HL-60 (cell line): ENCODE data around the gene SPSB2.
"Not testable (repeated sequence)": the region's sequence is repeated elsewhere in the genome, so short reads cannot be mapped to it uniquely, and the experiment has no call there.

Experiments
- CTCF ChIP-seq: IDR thresholded peaks from one replicate; pipeline ENCODE4 v1.5.1; 2011; ENCODE audit warnings: low read length, control low read depth, inconsistent platforms; ENCODE audit not compliant: insufficient read depth
- POLR2AphosphoS5 ChIP-seq: IDR thresholded peaks from 2 replicates; pipeline ENCODE4 v1.6.1; 2012; ENCODE audit warnings: low read depth

- TF ChIP-seq CTCF, POLR2AphosphoS5: not testable (repeated sequence)
Measured at GRCh38 chr12:6892683-6893082, 19.6 kb upstream of the SPSB2 start.
